SK-N-SH treated with all-trans-retinoic acid at 6 μM for 48 hours (cell line): ENCODE results near the gene BTLA.

ENCODE experiments used
- ATAC-seq: fragments of 200-7000 bp; cut with Tn5 transposase; 3 replicates; pipeline ENCODE4 v1.9.1; 2020; ENCODE audit warnings: mild to moderate bottlenecking, moderate library complexity
- ARNTL ChIP-seq: fragments of 450-650 bp; formaldehyde crosslinking; IDR thresholded peaks from 2 replicates; pipeline ENCODE4 v1.5.0; 2020; ENCODE audit warnings: low read depth, mild to moderate bottlenecking, moderate library complexity, borderline replicate concordance
- CREB5 ChIP-seq: fragments of 250-450 bp; sonication (Bioruptor Pico); IDR thresholded peaks from 2 replicates; pipeline ENCODE4 v1.5.1; 2020; ENCODE audit warnings: low read depth, mild to moderate bottlenecking, moderate library complexity
- CSDC2 ChIP-seq: fragments of 250-450 bp; sonication (Bioruptor Pico); IDR thresholded peaks from 2 replicates; pipeline ENCODE4 v1.5.0; 2020; ENCODE audit warnings: mild to moderate bottlenecking, moderate library complexity
- ESRRG ChIP-seq: fragments of 250-450 bp; sonication (Bioruptor Pico); IDR thresholded peaks from 2 replicates; pipeline ENCODE4 v1.6.1; 2021; ENCODE audit warnings: mild to moderate bottlenecking
- GLIS3 ChIP-seq: fragments of 250-450 bp; sonication (Bioruptor Pico); IDR thresholded peaks from 2 replicates; pipeline ENCODE4 v1.5.0; 2020; ENCODE audit warnings: mild to moderate bottlenecking, moderate library complexity
- ISL1 ChIP-seq: fragments of 250-450 bp; sonication (Bioruptor Pico); IDR thresholded peaks from 2 replicates; pipeline ENCODE4 v2.1.2; 2022; ENCODE audit warnings: mild to moderate bottlenecking, moderate library complexity
- OSR1 ChIP-seq: fragments of 250-450 bp; sonication (Bioruptor Pico); IDR thresholded peaks from 2 replicates; pipeline ENCODE4 v1.8.0; 2022; ENCODE audit warnings: moderate library complexity, mild to moderate bottlenecking, inconsistent platforms
- PATZ1 ChIP-seq: fragments of 250-450 bp; sonication (Bioruptor Pico); IDR thresholded peaks from 2 replicates; pipeline ENCODE4 v1.8.0; 2020; ENCODE audit warnings: mild to moderate bottlenecking, moderate library complexity, borderline replicate concordance
- POU6F1 ChIP-seq: fragments of 250-450 bp; sonication (Bioruptor Pico); IDR thresholded peaks from 2 replicates; pipeline ENCODE4 v1.8.0; 2021; ENCODE audit warnings: low read depth, mild to moderate bottlenecking, moderate library complexity, borderline replicate concordance
- PPARA ChIP-seq: fragments of 250-450 bp; sonication (Bioruptor Pico); IDR thresholded peaks from 2 replicates; pipeline ENCODE4 v1.5.0; 2020; ENCODE audit warnings: mild to moderate bottlenecking, borderline replicate concordance
- RARB ChIP-seq: fragments of 250-450 bp; sonication (Bioruptor Pico); IDR thresholded peaks from 2 replicates; pipeline ENCODE4 v1.8.0; 2021; ENCODE audit warnings: mild to moderate bottlenecking, moderate library complexity
- SNAI2 ChIP-seq: fragments of 250-450 bp; sonication (Bioruptor Pico); IDR thresholded peaks from 2 replicates; pipeline ENCODE4 v1.5.0; 2020; ENCODE audit warnings: mild to moderate bottlenecking, moderate library complexity
- TCF4 ChIP-seq: fragments of 250-450 bp; sonication (Bioruptor Pico); IDR thresholded peaks from 2 replicates; pipeline ENCODE4 v1.8.0; 2021; ENCODE audit warnings: mild to moderate bottlenecking, moderate library complexity, borderline replicate concordance
- TOX ChIP-seq: fragments of 250-450 bp; sonication (Bioruptor Pico); IDR thresholded peaks from 2 replicates; pipeline ENCODE4 v1.8.0; 2021; ENCODE audit warnings: mild to moderate bottlenecking, moderate library complexity, borderline replicate concordance
- TSHZ2 ChIP-seq: fragments of 250-450 bp; sonication (Bioruptor Pico); IDR thresholded peaks from 2 replicates; pipeline ENCODE4 v1.5.0; 2020; ENCODE audit warnings: mild to moderate bottlenecking, moderate library complexity
- ZC3H10 ChIP-seq: fragments of 250-450 bp; sonication (Bioruptor Pico); IDR thresholded peaks from 2 replicates; pipeline ENCODE4 v1.5.1; 2021; ENCODE audit warnings: mild to moderate bottlenecking, moderate library complexity
- ZFP3 ChIP-seq: fragments of 250-450 bp; sonication (Bioruptor Pico); IDR thresholded peaks from 2 replicates; pipeline ENCODE4 v1.5.0; 2020; ENCODE audit warnings: mild to moderate bottlenecking, moderate library complexity
- ZFP30 ChIP-seq: fragments of 450-650 bp; formaldehyde crosslinking; IDR thresholded peaks from 2 replicates; pipeline ENCODE4 v1.5.0; 2022; ENCODE audit warnings: mild to moderate bottlenecking, moderate library complexity
- ZNF565 ChIP-seq: fragments of 450-650 bp; formaldehyde crosslinking; conservative IDR thresholded peaks from 2 replicates; pipeline ENCODE4 v1.5.0; 2020; ENCODE audit warnings: low read depth, mild to moderate bottlenecking, moderate library complexity
- ZNF70 ChIP-seq: fragments of 450-650 bp; formaldehyde crosslinking; IDR thresholded peaks from 2 replicates; pipeline ENCODE4 v1.5.0; 2020; ENCODE audit warnings: mild to moderate bottlenecking, moderate library complexity
- ZNF8 ChIP-seq: fragments of 450-650 bp; formaldehyde crosslinking; IDR thresholded peaks from 2 replicates; pipeline ENCODE4 v1.5.0; 2020; ENCODE audit warnings: mild to moderate bottlenecking, moderate library complexity

Gene BTLA

DNA sequence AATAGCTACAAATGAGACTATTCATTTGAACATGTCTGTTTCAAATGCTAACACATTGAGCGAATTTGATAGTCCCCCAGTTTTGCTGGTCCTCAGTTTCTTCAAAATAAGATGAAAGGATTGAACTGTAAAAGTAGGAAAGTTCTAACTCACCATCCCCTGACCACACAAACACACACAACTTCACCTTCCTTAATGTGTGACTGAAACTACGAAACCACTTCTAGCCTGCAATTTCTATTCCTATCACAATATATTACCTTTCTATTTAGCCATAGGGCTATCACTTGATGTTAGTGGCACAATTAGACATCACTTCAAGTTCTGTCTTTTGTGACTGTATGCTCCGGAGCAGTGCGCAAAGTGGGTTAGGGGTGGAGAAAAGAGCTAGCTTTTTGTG, 14.9 kb downstream of the BTLA start:
- no peak for TF ChIP-seq ISL1 (CRISPR knock-in tag)
- TF ChIP-seq CSDC2 (CRISPR knock-in tag) = no peak
- no peak for TF ChIP-seq CREB5 (CRISPR knock-in tag)
- TF ChIP-seq ZNF565 (CRISPR knock-in tag) = no peak
- no peak for TF ChIP-seq OSR1 (CRISPR knock-in tag)
- no peak for TF ChIP-seq ZFP3 (CRISPR knock-in tag)
- TF ChIP-seq ZC3H10 (CRISPR knock-in tag) = no peak
- TF ChIP-seq ARNTL (CRISPR knock-in tag) = no peak
- TF ChIP-seq ESRRG = no peak
- no peak for TF ChIP-seq RARB (CRISPR knock-in tag)
- no peak for TF ChIP-seq TCF4 (CRISPR knock-in tag)
- no peak for TF ChIP-seq PPARA (CRISPR knock-in tag)
- TF ChIP-seq SNAI2 = no peak
- TF ChIP-seq ZNF8 (CRISPR knock-in tag) = no peak
- no peak for TF ChIP-seq POU6F1 (CRISPR knock-in tag)
- TF ChIP-seq TSHZ2 (CRISPR knock-in tag) = no peak
- TF ChIP-seq PATZ1 (CRISPR knock-in tag) = no peak
- no peak for TF ChIP-seq ZNF70 (CRISPR knock-in tag)
- TF ChIP-seq TOX (CRISPR knock-in tag) = no peak
- TF ChIP-seq GLIS3 (CRISPR knock-in tag) = no peak
- ATAC-seq = no peak

DNA sequence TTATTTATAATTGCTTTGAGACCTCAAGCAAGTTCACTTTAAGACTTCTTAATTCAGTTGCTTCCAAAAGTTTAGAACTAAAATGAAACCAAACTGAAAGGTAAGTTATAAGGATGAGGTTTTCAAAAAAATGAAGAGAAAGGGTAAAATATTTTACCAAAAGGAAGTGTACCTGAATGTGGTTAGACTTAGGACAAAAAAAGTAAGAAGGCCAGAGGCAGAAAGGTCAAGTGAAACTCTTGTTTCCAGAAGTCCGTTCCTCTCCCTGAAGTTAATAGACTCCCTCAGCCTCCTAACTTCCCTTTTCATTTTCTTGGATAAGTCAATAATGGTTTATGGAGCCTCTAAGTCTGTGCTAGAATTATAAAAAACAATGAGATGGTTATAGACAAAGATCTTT, 16.6 kb downstream of the BTLA start:
- TF ChIP-seq ZNF565 (CRISPR knock-in tag) (no peak), ESRRG (no peak), PPARA (CRISPR knock-in tag) (no peak), GLIS3 (CRISPR knock-in tag) (no peak), ZNF8 (CRISPR knock-in tag) (no peak), SNAI2 (no peak), ISL1 (CRISPR knock-in tag) (no peak), PATZ1 (CRISPR knock-in tag) (no peak), TOX (CRISPR knock-in tag) (no peak), ZFP30 (no peak), TCF4 (CRISPR knock-in tag) (no peak), OSR1 (CRISPR knock-in tag) (no peak), ZC3H10 (CRISPR knock-in tag) (no peak), CSDC2 (CRISPR knock-in tag) (no peak)
- no peak for ATAC-seq

DNA sequence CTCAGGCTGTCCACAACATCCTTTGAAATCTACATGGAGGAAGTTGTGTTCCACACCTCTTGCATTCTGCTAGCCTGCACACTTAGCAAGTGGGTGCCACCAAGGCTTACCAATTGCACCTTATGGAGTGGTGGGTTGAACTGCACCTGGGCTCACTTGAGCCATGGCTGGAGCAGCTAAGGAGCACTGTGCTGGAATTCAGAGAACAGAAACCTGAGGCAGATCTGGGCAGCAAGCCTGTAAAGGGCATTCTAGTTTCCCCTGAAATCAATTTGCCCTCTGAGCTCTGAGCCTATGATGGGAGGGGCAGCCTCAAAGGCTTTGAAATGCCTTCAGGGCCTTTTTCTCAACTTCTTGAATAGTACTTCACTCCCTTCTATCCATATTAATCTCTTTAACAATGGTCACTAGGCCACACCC, 18.0 kb downstream of the BTLA start:
- ATAC-seq = no peak
- no peak for TF ChIP-seq SNAI2
- no peak for TF ChIP-seq PPARA (CRISPR knock-in tag)
- TF ChIP-seq ARNTL (CRISPR knock-in tag) = no peak
- no peak for TF ChIP-seq ZFP3 (CRISPR knock-in tag)
- no peak for TF ChIP-seq ZC3H10 (CRISPR knock-in tag)
- TF ChIP-seq ZFP30 = no peak
- no peak for TF ChIP-seq CSDC2 (CRISPR knock-in tag)
- TF ChIP-seq GLIS3 (CRISPR knock-in tag) = no peak
- no peak for TF ChIP-seq PATZ1 (CRISPR knock-in tag)
